ENCODE measurements around the gene CACNG5.
A peak's percentile ranks its signal among the peaks of the same experiment; 100 is the strongest.

The CACNG5 gene

DNA sequence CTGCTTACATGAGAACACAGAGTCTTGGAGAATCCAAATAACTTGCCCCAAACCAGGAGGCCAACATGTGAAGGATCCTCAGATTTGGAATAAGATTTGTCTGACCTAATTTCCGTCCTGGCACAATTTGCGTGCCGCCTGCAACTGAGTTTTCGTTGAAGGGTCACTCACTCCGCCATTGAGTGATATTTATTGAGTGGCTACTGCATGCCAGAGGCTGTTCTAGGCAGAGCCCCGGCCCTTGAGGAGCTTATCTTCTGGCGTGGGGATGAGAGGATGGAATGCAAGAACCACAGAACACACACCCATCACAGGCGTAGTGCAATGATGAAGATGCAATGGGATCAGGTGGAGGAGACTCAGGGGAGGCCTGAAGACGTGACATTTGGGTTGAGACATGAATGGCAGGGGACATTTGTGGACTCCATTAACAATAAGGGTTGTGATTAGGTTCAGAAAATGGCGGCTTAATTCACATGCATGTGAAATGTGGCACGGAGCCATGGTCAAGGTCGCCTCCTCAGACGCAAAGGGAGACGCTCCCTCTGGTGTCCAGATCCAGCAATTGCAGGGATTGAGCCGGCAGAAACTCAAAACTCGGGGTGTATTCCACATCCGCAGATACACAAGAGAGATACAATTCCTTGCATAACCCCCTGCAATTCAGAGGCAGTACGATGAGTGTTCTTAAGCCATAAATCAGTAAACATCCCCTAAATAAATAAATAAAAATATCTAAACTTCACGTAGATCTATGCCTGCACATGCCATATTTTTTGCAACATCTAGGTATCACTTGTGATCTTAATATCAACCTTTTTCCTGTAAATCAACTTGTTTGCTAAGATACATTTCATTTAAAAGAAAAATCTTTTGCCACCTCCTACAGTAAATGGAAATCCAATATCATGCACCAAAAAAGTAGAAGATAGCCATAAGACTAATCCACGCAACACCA is 71.7 kb downstream of the CACNG5 start:
- DNase-seq (ENCODE audit: low read depth) = peak; percentile 53

DNA sequence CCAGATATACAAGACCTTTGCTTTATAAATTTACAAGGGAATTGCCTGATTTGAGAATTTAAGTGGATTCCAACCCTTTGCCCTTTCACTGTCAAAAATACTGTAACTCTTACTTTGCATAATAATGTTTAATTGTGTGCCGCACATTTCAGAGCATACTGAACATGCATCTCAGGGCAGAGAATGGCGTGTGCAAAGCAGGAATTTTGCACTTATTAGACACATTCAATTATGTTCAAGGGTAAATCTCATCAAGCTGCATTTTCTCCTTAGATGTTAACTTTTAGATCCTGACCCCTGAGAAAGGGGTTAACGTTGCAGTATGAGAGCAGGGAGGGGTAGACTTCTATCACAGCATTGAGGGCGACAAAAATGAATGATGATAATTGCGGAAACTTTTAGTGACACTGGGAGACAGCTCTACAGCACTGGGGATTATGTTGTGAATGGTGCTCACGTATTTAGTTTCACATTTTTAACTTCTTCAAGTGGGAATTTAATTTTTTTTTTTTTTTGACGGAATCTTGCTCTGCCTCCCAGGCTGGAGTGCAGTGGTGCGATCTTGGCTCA is 75.0 kb downstream of the CACNG5 start:
- DNase-seq (ENCODE audit: low read depth) = no peak

DNA sequence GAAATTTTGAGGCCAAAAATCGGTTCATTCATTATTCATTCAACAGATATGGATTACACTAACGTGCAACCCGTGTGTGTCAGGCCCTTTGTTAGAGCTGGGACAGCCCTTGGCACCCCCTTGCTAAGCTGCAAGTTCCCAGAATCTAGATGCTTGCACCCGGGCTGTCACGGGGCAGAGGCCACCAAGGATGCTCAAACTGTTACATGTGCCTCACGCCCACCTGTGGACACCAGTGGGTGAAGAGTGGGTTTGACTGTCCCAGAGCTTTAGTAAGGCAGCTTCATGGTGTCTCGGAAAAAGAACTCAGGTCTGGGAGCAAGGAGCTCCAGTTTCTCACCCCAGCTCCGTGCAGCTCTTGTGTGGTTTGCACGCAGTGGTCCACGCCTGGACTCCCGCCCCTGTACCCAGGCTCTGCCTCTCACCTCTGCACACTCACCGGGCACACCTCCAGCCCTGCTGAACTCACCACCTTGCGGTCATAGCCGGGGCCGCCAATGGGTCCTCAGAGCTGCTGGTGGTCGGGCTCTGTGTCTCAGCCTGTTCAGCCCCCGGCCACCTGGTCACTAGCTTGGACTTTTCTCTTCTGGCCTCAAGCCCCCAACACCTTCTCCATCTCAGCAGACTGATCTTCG is 75.9 kb downstream of the CACNG5 start:
- DNase-seq (ENCODE audit: low read depth) = no peak

DNA sequence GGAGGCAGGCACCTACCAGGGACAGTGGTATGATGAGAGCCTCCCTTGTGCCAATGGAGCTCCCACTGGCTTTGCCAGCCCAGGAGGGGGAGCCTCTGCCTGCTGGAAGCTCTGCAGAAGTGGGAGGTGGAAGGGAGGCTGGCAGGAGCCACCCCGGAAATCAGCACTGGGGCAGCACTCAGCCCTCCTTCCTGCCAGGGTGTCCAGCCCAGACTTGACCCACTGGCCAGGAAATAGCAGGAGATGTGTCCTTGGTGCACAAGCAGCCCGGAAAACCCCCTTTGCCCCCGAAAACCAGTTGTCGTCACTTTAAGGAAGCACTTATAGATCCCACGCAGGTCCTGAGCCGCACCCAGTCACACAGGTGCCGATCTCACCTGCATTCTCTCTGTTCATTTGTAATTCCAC is 80.3 kb downstream of the CACNG5 start:
- DNase-seq (ENCODE audit: low read depth) = no peak

DNA sequence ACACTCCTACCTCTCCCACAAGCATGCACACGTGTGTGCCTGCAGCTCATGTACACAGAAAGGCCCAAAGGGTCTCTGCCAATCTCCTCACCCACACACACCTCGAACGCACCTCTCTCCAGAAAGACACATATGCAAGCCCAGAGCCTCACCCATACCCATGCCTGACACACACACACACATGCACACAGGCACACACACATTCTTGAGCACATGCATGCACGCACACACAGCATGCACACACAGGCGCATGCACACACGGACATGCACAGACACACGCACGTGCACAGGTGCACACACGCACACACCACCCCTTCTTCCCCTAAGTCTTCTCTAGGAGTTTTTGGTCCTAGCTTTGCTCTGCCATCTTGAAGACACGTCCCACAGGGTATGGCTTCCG is 80.9 kb downstream of the CACNG5 start:
- no peak for DNase-seq (ENCODE audit: low read depth)

DNA sequence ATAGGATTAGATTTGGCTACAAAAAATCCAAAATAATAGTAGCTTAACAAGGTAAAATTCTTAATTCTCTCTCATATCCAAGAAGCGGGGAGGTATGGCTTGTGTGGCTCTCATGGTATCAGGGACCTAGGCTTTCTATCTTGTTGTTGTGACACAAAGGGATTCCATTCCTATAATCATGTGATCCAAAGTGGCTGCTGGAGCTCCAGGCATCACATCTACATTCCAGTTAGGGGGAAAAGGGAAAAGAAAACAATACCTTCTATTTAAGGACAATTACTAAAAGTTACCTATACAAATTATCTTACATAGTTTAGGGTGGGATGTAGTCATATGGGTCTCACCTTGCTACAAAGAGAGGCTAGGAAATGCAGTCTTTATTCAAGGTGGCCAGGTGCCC is 82.0 kb downstream of the CACNG5 start:
- no peak for DNase-seq (ENCODE audit: low read depth)

DNA sequence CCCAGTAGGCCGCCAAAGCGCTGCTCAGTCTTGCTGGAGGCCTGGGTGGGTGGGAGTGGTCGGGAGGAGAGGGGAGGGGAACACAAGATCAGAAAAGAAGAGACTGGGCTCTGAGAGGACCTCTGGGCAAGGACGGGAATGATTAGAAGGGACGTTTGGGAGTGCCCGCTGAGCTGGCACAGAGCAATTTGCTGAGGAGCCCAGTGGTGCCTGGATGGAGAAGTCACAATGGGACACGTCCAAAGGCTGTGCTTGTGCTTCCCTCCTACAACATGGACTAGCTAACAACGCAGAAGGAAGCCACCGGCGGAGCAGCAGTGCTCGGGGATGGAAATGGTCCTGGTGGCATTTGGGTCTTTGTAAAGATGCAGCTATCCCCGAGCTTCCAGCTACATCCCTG is 84.0 kb downstream of the CACNG5 start:
- no peak for DNase-seq (ENCODE audit: low read depth)

DNA sequence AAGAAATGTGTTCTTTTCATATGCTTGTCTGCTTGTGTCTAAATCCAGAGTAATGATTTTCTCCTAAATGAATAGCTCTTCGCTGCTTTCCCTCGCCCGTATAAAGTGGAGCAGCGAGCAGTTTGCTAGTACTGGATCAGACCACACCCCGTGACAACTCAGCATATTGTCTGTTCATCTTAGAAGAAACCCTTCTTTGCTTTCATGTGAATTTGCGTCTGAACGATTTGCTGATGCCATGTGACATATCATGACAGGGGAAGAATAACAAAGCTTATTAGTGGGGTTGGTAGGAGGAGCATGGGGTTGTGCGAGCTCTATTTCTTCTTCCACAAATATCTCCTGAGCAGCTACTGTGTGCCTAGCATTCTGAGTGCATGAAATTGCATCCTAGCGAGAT is 85.5 kb downstream of the CACNG5 start:
- no peak for DNase-seq (ENCODE audit: low read depth)

DNA sequence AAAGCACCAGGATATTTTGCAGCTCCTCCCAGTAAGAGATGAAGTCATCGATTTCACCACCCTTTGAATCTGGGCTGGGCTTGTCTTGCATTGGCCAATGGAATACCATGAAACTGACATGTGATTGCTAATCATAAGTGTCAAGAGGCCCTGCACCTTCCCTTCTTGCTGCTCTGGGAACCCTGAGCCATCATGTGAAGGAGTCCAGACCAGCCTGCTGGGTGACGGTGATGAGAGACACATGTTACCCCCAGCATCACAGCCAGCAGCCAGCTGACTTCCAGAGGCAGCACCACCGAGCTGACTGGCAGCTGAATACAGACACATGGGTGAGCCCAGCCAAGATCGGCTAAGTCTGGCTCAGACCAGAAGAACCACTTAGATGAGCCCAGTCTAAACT is 86.0 kb downstream of the CACNG5 start:
- DNase-seq (ENCODE audit: low read depth) = no peak

DNA sequence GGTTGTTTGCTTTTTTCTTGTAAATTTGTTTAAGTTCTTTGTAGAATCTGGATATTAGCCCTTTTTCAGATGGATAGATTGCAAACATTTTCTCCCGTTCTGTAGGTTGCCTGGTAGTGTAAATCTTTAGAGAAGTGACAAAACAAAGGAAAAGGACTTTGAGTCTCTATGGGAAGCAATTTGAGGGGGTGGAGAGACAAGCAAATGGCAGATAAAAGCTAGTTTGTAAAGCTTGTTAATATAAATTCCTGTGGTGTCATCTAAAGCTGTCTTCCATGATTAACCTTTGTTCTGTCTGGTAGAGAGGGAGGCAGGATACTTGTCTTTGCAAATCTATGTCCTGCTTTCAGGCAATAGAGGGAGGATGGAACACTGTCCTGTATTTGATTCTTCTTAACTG is 89.0 kb downstream of the CACNG5 start:
- DNase-seq (ENCODE audit: low read depth) = no peak

DNA sequence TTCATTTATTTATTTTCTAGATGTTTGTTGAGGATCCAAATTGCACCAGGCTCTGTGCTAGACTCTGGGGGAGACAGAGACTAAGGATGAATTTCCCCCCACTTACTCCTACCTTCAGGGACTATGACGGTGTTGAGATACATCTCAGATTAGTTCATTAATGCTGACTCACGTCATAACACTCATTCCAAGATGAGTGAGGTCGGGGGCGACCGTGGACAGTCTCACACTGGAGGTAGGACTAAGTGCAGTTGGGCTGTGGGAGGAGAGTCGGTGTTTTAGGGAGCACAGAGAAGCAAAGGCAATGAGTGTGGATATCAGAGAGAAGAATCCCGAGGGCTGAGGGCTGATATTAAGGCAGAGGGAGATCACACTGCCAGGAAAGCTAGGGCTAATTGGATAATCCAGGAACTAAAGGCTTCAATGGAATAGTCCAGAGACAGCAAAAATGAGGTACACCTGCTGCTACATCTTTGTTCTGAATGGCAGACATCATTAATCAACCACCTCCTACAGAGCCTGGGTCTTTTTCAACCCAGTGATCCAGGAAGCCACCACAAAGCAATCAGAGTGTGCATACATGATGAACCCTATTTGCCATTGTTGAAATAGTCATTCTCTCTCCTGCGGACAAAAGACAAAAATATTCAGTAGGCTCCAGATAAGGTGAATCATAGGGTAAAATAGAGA is 91.0 kb downstream of the CACNG5 start:
- DNase-seq (ENCODE audit: low read depth) = no peak

DNA sequence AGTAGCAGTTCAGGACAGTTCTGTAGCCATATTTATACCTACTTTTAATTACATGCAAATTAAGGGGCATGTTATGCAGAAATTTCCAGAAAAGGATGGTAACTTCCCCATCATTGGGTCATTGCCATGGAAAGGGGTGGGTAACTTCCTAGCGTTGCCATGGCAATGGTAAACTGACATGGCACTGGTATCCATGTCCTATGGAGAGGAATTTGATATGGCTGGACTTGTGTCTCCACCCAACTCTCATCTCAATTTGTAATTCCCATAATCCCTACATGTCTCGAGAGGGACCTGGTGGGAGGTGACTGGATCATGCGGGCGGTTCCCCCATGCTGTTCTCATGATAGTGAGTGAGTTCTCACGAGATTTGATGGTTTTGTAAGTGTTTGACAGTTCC is 94.0 kb downstream of the CACNG5 start:
- DNase-seq (ENCODE audit: low read depth) = no peak

DNA sequence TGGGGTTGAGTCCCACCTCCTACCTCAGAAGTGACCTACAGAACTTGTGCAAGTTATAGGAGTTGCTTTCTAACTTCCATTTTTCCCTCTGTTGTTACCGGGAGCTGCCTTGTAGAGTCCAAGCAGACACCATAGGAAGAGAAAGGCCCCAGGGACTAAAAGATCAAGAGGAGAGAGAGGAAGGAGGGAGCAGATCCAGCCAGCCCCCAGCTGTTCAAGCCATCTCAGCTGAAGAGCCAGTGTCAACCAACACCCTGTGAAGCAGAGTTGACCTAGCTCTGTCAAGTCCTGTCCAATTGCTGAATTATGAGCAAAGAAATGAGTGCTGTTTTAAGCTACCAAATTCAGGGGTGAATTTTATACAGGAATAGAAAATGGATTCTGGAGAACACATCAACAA is 94.7 kb downstream of the CACNG5 start:
- DNase-seq (ENCODE audit: low read depth) = no peak

DNA sequence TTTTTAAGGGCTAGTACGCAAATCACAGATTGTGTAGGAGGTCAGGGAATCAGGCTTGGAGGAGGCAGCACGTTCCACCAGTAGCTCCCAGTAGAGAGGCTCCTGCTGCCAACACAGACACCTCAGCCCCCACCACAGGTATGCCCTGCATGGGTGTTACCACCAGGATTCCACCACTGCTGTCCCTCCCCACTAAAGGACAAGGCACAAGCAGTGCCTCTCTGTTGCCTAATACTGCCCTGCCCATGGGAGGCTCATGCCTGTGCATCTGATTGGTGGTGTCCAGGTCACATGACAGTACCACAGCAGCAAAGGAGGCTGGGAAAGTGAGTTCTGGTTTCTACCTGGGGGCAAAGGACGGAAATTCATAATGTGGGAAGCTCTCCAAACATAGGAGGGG is 96.0 kb downstream of the CACNG5 start:
- DNase-seq (ENCODE audit: low read depth) = no peak

DNA sequence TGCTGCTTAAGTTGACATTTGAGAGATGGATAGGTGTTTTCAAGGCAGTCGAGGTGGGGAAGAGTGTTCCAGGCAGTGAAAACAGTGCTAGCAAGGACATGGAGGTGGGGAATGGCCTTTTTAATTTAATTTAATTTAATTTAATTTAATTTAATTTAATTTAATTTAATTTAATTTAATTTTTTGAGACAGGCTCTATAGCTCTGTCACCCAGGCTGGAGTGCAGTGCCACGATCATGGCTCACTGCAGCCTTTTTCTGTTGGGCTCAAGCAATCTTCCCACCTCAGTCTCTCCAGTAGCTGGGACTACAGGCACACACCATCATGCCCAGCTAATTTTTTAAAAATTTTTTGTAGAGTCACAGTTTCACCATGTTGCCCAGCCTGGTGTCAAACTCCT is 97.4 kb downstream of the CACNG5 start:
- no peak for DNase-seq (ENCODE audit: low read depth)

DNA sequence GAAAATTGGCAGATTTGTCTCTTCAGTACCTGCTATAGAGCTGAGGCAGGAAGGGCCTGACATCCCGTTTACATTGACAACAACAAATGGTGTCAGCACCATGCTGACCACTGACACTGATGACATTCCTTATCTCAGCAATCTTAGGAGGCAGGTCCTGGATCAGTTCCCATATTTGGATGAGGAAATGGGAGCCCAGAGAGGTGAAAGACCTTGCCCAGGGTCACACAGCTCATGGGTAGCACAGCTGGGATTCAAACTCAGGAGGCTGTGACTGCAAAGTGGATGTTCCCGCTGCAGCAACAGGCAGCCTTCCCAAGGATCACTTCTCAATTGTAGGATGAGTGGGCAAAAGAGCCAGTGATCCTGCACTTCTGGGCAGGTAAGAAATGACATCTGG is 99.1 kb downstream of the CACNG5 start:
- DNase-seq (ENCODE audit: low read depth) = no peak

Measured in stromal cell of bone marrow (primary cell).